H9 (cell line): ENCODE data around the gene DNAH1. TPM values are rescaled to one million over a fixed set of nuclear protein-coding genes. Genes with fewer than 3 reads are reported as not detected.

Experiments used
- DNase-seq: peaks from one replicate; pipeline ENCODE4 v3.0.0-alpha.2; 2017
- H2AFZ ChIP-seq: one replicate; pipeline ENCODE4 v1.6.1; 2013; ENCODE audit warnings: mild to moderate bottlenecking, low read length, control low read depth, moderate library complexity
- H2AK5ac ChIP-seq: 2 replicates; pipeline ENCODE4 v1.6.1; 2013; ENCODE audit warnings: low read length, control low read depth, mixed read lengths; ENCODE audit not compliant: insufficient read length
- H2BK120ac ChIP-seq: one replicate; pipeline ENCODE4 v1.6.1; 2013; ENCODE audit warnings: low read depth, mild to moderate bottlenecking, low read length, control low read depth, inconsistent platforms; ENCODE audit not compliant: poor library complexity, severe bottlenecking
- H2BK12ac ChIP-seq: 2 replicates; pipeline ENCODE4 v1.6.1; 2013; ENCODE audit warnings: low read length, control low read depth, mixed read lengths, low read depth; ENCODE audit not compliant: insufficient read length
- H2BK15ac ChIP-seq: 2 replicates; pipeline ENCODE4 v1.6.1; 2013; ENCODE audit warnings: low read depth, low read length, control low read depth
- H2BK20ac ChIP-seq: one replicate; pipeline ENCODE4 v1.6.1; 2013; ENCODE audit warnings: low read depth, mild to moderate bottlenecking, low read length, control low read depth, inconsistent platforms; ENCODE audit not compliant: poor library complexity, severe bottlenecking
- H2BK5ac ChIP-seq: 2 replicates; pipeline ENCODE4 v1.6.1; 2013; ENCODE audit warnings: low read length, control low read depth, mixed read lengths; ENCODE audit not compliant: insufficient read length
- H3K14ac ChIP-seq: 2 replicates; pipeline ENCODE4 v1.6.1; 2013; ENCODE audit warnings: low read length, control low read depth; ENCODE audit not compliant: insufficient read depth
- H3K18ac ChIP-seq: 2 replicates; pipeline ENCODE4 v1.6.1; 2013; ENCODE audit warnings: low read depth, mild to moderate bottlenecking, mixed read lengths, low read length, control low read depth; ENCODE audit not compliant: insufficient read length
- H3K23ac ChIP-seq: 2 replicates; pipeline ENCODE4 v1.6.1; 2013; ENCODE audit warnings: low read length, control low read depth, mixed read lengths, low read depth; ENCODE audit not compliant: insufficient read length
- H3K23me2 ChIP-seq: 2 replicates; pipeline ENCODE4 v1.6.1; 2013; ENCODE audit warnings: low read depth, mild to moderate bottlenecking, mixed read lengths, low read length, control low read depth; ENCODE audit not compliant: insufficient read length, poor library complexity, severe bottlenecking
- H3K27ac ChIP-seq: 2 replicates; pipeline ENCODE4 v1.5.1; 2013; ENCODE audit warnings: low read length, control low read depth, mixed read lengths, low read depth; ENCODE audit not compliant: insufficient read length
- H3K27me3 ChIP-seq: 2 replicates; pipeline ENCODE4 v1.6.1; 2013; ENCODE audit warnings: low read length, control low read depth, inconsistent platforms; ENCODE audit not compliant: insufficient read depth
- H3K4ac ChIP-seq: 2 replicates; pipeline ENCODE4 v1.6.1; 2013; ENCODE audit warnings: low read depth, mild to moderate bottlenecking, control low read depth, inconsistent platforms, low read length, moderate library complexity
- H3K4me1 ChIP-seq: 2 replicates; pipeline ENCODE4 v1.6.1; 2013; ENCODE audit warnings: low read length, control low read depth, inconsistent platforms; ENCODE audit not compliant: insufficient read depth
- H3K4me2 ChIP-seq: 2 replicates; pipeline ENCODE4 v1.6.1; 2013; ENCODE audit warnings: low read length, control low read depth, mixed read lengths; ENCODE audit not compliant: insufficient read length, insufficient read depth
- H3K56ac ChIP-seq: 2 replicates; pipeline ENCODE4 v1.6.1; 2013; ENCODE audit warnings: low read depth, mild to moderate bottlenecking, mixed read lengths, low read length, control low read depth; ENCODE audit not compliant: insufficient read length
- H3K79me1 ChIP-seq: 2 replicates; pipeline ENCODE4 v1.6.1; 2013; ENCODE audit warnings: low read depth, mild to moderate bottlenecking, moderate library complexity, low read length, control low read depth, inconsistent platforms; ENCODE audit not compliant: insufficient read depth, poor library complexity, severe bottlenecking
- H3K79me2 ChIP-seq: 2 replicates; pipeline ENCODE4 v1.6.1; 2013; ENCODE audit warnings: low read length, control low read depth, inconsistent platforms; ENCODE audit not compliant: insufficient read depth
- H3K9ac ChIP-seq: 2 replicates; pipeline ENCODE4 v1.6.1; 2013; ENCODE audit warnings: low read length, control low read depth, mixed read lengths; ENCODE audit not compliant: insufficient read length; ENCODE audit errors: extremely low read depth
- H3K9me3 ChIP-seq: one replicate; pipeline ENCODE4 v1.6.1; 2013; ENCODE audit warnings: low read depth, low read length, inconsistent platforms; ENCODE audit not compliant: control insufficient read depth
- H3T11ph ChIP-seq: one replicate; pipeline ENCODE4 v1.6.1; 2013; ENCODE audit warnings: mild to moderate bottlenecking, low read length, control low read depth, inconsistent platforms
- H4K20me1 ChIP-seq: one replicate; pipeline ENCODE4 v1.6.1; 2013; ENCODE audit not compliant: control insufficient read depth, insufficient read length, insufficient read depth
- H4K5ac ChIP-seq: 2 replicates; pipeline ENCODE4 v1.6.1; 2013; ENCODE audit warnings: low read depth, mild to moderate bottlenecking, mixed read lengths, low read length, control low read depth; ENCODE audit not compliant: insufficient read length
- H4K8ac ChIP-seq: replicated peaks from 2 replicates; pipeline ENCODE4 v1.6.1; 2013; ENCODE audit warnings: low read length, control low read depth, mixed read lengths, low read depth; ENCODE audit not compliant: insufficient read length
- H4K91ac ChIP-seq: 2 replicates; pipeline ENCODE4 v1.6.1; 2013; ENCODE audit warnings: low read depth, mild to moderate bottlenecking, moderate library complexity, mixed read lengths, low read length, control low read depth; ENCODE audit not compliant: insufficient read length
- H3K27ac Mint-ChIP-seq, 3 experiments: 2 replicates in 2 of 3; 3 replicates in 1 of 3; pipeline ENCODE4 v1.8.0; 2020 to 2021; ENCODE audit warnings: mixed read lengths in 3 of 3, mild to moderate bottlenecking in 1 of 3, moderate library complexity in 1 of 3
- H3K27me3 Mint-ChIP-seq: 2 replicates; pipeline ENCODE4 v1.8.0; 2021; ENCODE audit warnings: low read depth, mild to moderate bottlenecking, moderate library complexity, mixed read lengths
- H3K36me3 Mint-ChIP-seq, 3 experiments: 2 replicates in 2 of 3; 3 replicates in 1 of 3; pipeline ENCODE4 v1.8.0; 2020 to 2021; ENCODE audit warnings: low read depth in 3 of 3, mixed read lengths in 3 of 3; ENCODE audit not compliant: insufficient read depth in 1 of 3
- H3K4me1 Mint-ChIP-seq, 2 experiments: 2 replicates each; pipeline ENCODE4 v1.8.0; 2020; ENCODE audit warnings: mixed read lengths in 2 of 2
- H3K4me3 Mint-ChIP-seq, 2 experiments: 2 replicates in 1 of 2; 3 replicates in 1 of 2; pipeline ENCODE4 v1.8.0; 2020 to 2021; ENCODE audit warnings: mild to moderate bottlenecking in 2 of 2, mixed read lengths in 2 of 2, moderate library complexity in 1 of 2
- H3K9me3 Mint-ChIP-seq, 2 experiments: 2 replicates in 1 of 2; 3 replicates in 1 of 2; pipeline ENCODE4 v1.8.0; 2020; ENCODE audit warnings: mild to moderate bottlenecking in 2 of 2, mixed read lengths in 2 of 2, moderate library complexity in 1 of 2
- CTCF ChIP-seq: fragments of 200-600 bp; sonication (generic); conservative IDR thresholded peaks from 3 replicates; pipeline ENCODE4 v1.8.0; 2021; ENCODE audit warnings: antibody characterized with exemption, mild to moderate bottlenecking
- WGBS: extraction: QIAGEN DNeasy Blood & Tissue Kit; methylation state at CpG from one replicate; pipeline ENCODE4 v1.1.7; 2013; ENCODE audit warnings: missing lambda C conversion rate, low lambda C conversion rate, mixed read lengths; ENCODE audit not compliant: insufficient read length; ENCODE audit errors: extremely low coverage; 5-methylcytosine and 5-hydroxymethylcytosine counted together
- total RNA-seq: library from RNA; stranded (reverse); gene quantifications from 2 replicates; pipeline ENCODE4 v1.2.1, GENCODE V29; 2021

DNAH1 gene
- total RNA-seq, 1 experiment from 2014 or later = 2.0 TPM

GRCh38 chr3:52420388-52420787, 104.3 kb downstream of the DNAH1 start:
- no peak overlapping the region for H3K18ac ChIP-seq
- TF ChIP-seq CTCF = no peak
- H3K27me3 Mint-ChIP-seq = no peaks in the 10 kb centered on the region

More at GRCh38 chr3:52420388-52420787, 104.3 kb downstream of the DNAH1 start:
- no peak overlapping the region for H2BK120ac ChIP-seq
- H3K4me2 ChIP-seq = no peak overlapping the region
- H2BK20ac ChIP-seq = no peak overlapping the region
- no peak overlapping the region for H2AFZ ChIP-seq
- no peaks in the 10 kb centered on the region for H3K27me3 ChIP-seq
- no peak overlapping the region for H2AK5ac ChIP-seq
- no peak overlapping the region for H4K91ac ChIP-seq
- Mint-ChIP-seq H3K4me1 (peaks cover 15 to 16% of the 10 kb centered on the region in 2 experiments), H3K4me3 (no peak overlapping the region), H3K9me3 (no peaks in the 10 kb centered on the region), H3K27ac (no peak overlapping the region), H3K36me3 (no peaks in the 10 kb centered on the region; a peak in 1 of 7 replicates)
- no peak overlapping the region for H3K56ac ChIP-seq
- H3K79me1 ChIP-seq = no peaks in the 10 kb centered on the region
- H3K4me1 ChIP-seq = peaks cover 3% of the 10 kb centered on the region; the same call in 1 of the 2 replicates
- no peak overlapping the region for H2BK5ac ChIP-seq
- H3K27ac ChIP-seq = no peak overlapping the region
- H3K9me3 ChIP-seq = no peaks in the 10 kb centered on the region
- no peak overlapping the region for H3K9ac ChIP-seq
- no peak overlapping the region for H3K23ac ChIP-seq
- no peak overlapping the region for H2BK15ac ChIP-seq
- no peak for DNase-seq
- H4K20me1 ChIP-seq = no peaks in the 10 kb centered on the region
- H4K5ac ChIP-seq = no peak overlapping the region
- no peak overlapping the region for H3K14ac ChIP-seq
- no peaks in the 10 kb centered on the region for H3K23me2 ChIP-seq
- no peaks in the 10 kb centered on the region for H3K79me2 ChIP-seq
- H4K8ac ChIP-seq = no peak overlapping the region
- no CpG with 5 or more reads among the region's 2 CpGs for WGBS
- H2BK12ac ChIP-seq = no peak overlapping the region
- H3K4ac ChIP-seq = no peak overlapping the region
- no peak overlapping the region for H3T11ph ChIP-seq
